Spleen (tissue), 7 donors: ENCODE data around the gene BABAM2.

Source experiments
- POLR2A ChIP-seq, 3 donors: fragments of 450-650 bp; IDR thresholded peaks; one replicate each; pipeline ENCODE4 v1.5.1; 2017; ENCODE audit warnings: antibody characterized with exemption in 3 of 3, mild to moderate bottlenecking in 1 of 3
- POLR2AphosphoS5 ChIP-seq, 3 donors: sonication (generic); formaldehyde crosslinking; IDR thresholded peaks; one replicate each; pipeline ENCODE4 v1.5.1; 2017; ENCODE audit warnings: antibody characterized with exemption in 3 of 3
- TF ChIP-seq, protein P1 (sequence below), 11 experiments: fragments of 200-600 bp in 7 of 11; fragments of 450-650 bp in 4 of 11; sonication (generic) in 4 of 11; IDR thresholded peaks in 8 of 11; conservative IDR thresholded peaks in 3 of 11; 1 replicate in 7 of 11; 2 replicates in 4 of 11; pipeline versions ENCODE4 v1.4.0 to v1.8.0; 2016 to 2021; ENCODE audit warnings: antibody characterized with exemption in 11 of 11, inconsistent platforms in 4 of 11, mild to moderate bottlenecking in 1 of 11
- donor health status: DM: no; HTN: no; CAD: no; lungs with moderate emphysema.
- donor health status: DM: no; HTN: no; CAD: no.
- donor health status: DM: no; HTN: no; CAD: no.

DNA sequence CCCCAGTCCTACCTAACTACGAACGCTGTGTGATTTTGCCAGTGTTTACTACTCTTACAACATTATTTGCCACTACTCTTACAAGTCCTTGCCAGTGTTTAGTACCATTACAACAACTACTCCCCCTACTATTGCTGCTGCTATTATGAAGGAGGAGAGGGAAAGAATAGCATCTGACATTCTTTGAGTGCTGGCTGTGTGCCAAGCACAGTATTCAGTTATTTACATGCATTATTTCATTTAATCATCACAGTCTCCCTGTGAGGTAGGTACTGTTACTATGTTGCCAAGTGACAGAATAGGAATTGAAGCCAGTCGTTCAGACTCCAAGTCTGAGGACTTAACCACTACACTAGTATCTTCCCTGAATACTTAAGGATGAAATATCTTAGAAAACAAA, 316.2 kb downstream of the BABAM2 start:
- TF ChIP-seq, protein P1, sequence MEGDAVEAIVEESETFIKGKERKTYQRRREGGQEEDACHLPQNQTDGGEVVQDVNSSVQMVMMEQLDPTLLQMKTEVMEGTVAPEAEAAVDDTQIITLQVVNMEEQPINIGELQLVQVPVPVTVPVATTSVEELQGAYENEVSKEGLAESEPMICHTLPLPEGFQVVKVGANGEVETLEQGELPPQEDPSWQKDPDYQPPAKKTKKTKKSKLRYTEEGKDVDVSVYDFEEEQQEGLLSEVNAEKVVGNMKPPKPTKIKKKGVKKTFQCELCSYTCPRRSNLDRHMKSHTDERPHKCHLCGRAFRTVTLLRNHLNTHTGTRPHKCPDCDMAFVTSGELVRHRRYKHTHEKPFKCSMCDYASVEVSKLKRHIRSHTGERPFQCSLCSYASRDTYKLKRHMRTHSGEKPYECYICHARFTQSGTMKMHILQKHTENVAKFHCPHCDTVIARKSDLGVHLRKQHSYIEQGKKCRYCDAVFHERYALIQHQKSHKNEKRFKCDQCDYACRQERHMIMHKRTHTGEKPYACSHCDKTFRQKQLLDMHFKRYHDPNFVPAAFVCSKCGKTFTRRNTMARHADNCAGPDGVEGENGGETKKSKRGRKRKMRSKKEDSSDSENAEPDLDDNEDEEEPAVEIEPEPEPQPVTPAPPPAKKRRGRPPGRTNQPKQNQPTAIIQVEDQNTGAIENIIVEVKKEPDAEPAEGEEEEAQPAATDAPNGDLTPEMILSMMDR (IDR thresholded peaks at IDR 0.05 in 8 of 11, conservative IDR thresholded peaks at IDR 0.05 in 3 of 11), result no peak
- TF ChIP-seq POLR2A (IDR thresholded peaks at IDR 0.05) (no peak), POLR2AphosphoS5 (IDR thresholded peaks at IDR 0.05) (no peak)
